H4 (cell line): ENCODE results near the gene CST9. TPM values are rescaled to one million over a fixed set of nuclear protein-coding genes. Genes with fewer than 3 reads are reported as not detected.

Experiments used
- total RNA-seq: library from RNA; depleted of rRNA; stranded (reverse); fragments of >200 nt; shearing (Covaris generic); gene quantifications from 2 replicates; pipeline ENCODE4 v1.2.3, GENCODE V29; 2014; rRNA removed

Gene CST9
- total RNA-seq, 1 experiment from 2014 or later: not detected

Other genes starting within 250 kb of the CST9 start
- 13.4 and 14.2 TPM in 2 replicates for gene GZF1, start 243.7 kb downstream of the CST9 start, total RNA-seq
- gene NAPB, start 184.4 kb downstream of the CST9 start, total RNA-seq: 3.1 and 3.6 TPM in 2 replicates
- not detected in 2 replicates for gene CSTL1, start 166.2 kb downstream of the CST9 start, total RNA-seq
- gene CST11, start 153.0 kb downstream of the CST9 start, total RNA-seq: not detected in 2 replicates
- gene CST8, start 114.8 kb downstream of the CST9 start, total RNA-seq: not detected in 2 replicates
- gene CST9L, start 37.4 kb downstream of the CST9 start, total RNA-seq: not detected in 2 replicates
- gene CST3, start 32.0 kb upstream of the CST9 start, total RNA-seq: 131 and 132 TPM in 2 replicates
- not detected in 2 replicates for gene CST4, start 83.1 kb upstream of the CST9 start, total RNA-seq
- 0.15 TPM in 1 of 2 replicates, not detected in the other for gene CST1, start 145.0 kb upstream of the CST9 start, total RNA-seq
- not detected in 2 replicates for gene CST2, start 220.8 kb upstream of the CST9 start, total RNA-seq